HFFc6 (cell line): Measurements from ENCODE around the gene SRGAP1. TPM values are rescaled to one million over a fixed set of nuclear protein-coding genes. Genes with fewer than 3 reads are reported as not detected.
"Not testable (repeated sequence)": the region's sequence is repeated elsewhere in the genome, so short reads cannot be mapped to it uniquely, and the experiment has no call there.

Experiments
- DNase-seq: peaks from one replicate; pipeline ENCODE4 v3.0.0-alpha.2; 2018
- H3K27ac Mint-ChIP-seq: 2 replicates; pipeline ENCODE4 v1.8.0; 2020; ENCODE audit warnings: mild to moderate bottlenecking, mixed read lengths
- H3K27me3 Mint-ChIP-seq: 2 replicates; pipeline ENCODE4 v1.8.0; 2021; ENCODE audit warnings: mild to moderate bottlenecking, moderate library complexity, mixed read lengths; ENCODE audit not compliant: insufficient read depth
- H3K36me3 Mint-ChIP-seq: 2 replicates; pipeline ENCODE4 v1.8.0; 2021; ENCODE audit warnings: low read depth, mixed read lengths
- H3K4me1 Mint-ChIP-seq: 2 replicates; pipeline ENCODE4 v1.8.0; 2020; ENCODE audit warnings: low read depth, mixed read lengths
- H3K4me3 Mint-ChIP-seq: 2 replicates; pipeline ENCODE4 v1.8.0; 2020; ENCODE audit warnings: mild to moderate bottlenecking, moderate library complexity, mixed read lengths
- H3K9me3 Mint-ChIP-seq: 2 replicates; pipeline ENCODE4 v1.8.0; 2020; ENCODE audit warnings: mild to moderate bottlenecking, mixed read lengths
- CTCF ChIP-seq: fragments of 200-600 bp; sonication (generic); IDR thresholded peaks from 2 replicates; pipeline ENCODE4 v1.5.0; 2021; ENCODE audit warnings: antibody characterized with exemption, mild to moderate bottlenecking
- total RNA-seq, 6 experiments: library from RNA; stranded (reverse); fragmentation: NEBNext Ultra II Directional; extraction: Animal tissue kit (Norgen Biotek cat#: 25700); gene quantifications; 2 replicates in 1 of 6; 3 replicates in 5 of 6; pipeline ENCODE4 v1.2.3, GENCODE V29; 2021

SRGAP1 gene
- total RNA-seq, 6 experiments from 2014 or later, result 35.7 to 45.8 (median 40.9) TPM

GRCh38 chr12:64192644-64193444 is 348.3 kb downstream of the SRGAP1 start:
- H3K4me1 Mint-ChIP-seq, result peaks cover 24% of the 10 kb centered on the region
- no peaks in the 10 kb centered on the region for H3K27me3 Mint-ChIP-seq
- no peak overlapping the region for H3K4me3 Mint-ChIP-seq
- H3K27ac Mint-ChIP-seq, result no peak overlapping the region
- no peak for TF ChIP-seq CTCF
- DNase-seq, result no peak
- H3K36me3 Mint-ChIP-seq, result peaks cover 19% of the 10 kb centered on the region
- H3K9me3 Mint-ChIP-seq, result no peaks in the 10 kb centered on the region

GRCh38 chr12:64193931-64194330 is 349.4 kb downstream of the SRGAP1 start:
- TF ChIP-seq CTCF, result no peak
- H3K27me3 Mint-ChIP-seq, result no peaks in the 10 kb centered on the region
- no peak overlapping the region for H3K27ac Mint-ChIP-seq
- H3K36me3 Mint-ChIP-seq, result peaks cover 19% of the 10 kb centered on the region
- H3K4me3 Mint-ChIP-seq, result no peak overlapping the region
- DNase-seq, result no peak
- H3K4me1 Mint-ChIP-seq, result peaks cover 14% of the 10 kb centered on the region
- no peaks in the 10 kb centered on the region for H3K9me3 Mint-ChIP-seq

- H3K27me3 Mint-ChIP-seq, result no peaks in the 10 kb centered on the region
These were observed 350.0 kb downstream of the SRGAP1 start for GRCh38 chr12:64194333-64195149.

DNA sequence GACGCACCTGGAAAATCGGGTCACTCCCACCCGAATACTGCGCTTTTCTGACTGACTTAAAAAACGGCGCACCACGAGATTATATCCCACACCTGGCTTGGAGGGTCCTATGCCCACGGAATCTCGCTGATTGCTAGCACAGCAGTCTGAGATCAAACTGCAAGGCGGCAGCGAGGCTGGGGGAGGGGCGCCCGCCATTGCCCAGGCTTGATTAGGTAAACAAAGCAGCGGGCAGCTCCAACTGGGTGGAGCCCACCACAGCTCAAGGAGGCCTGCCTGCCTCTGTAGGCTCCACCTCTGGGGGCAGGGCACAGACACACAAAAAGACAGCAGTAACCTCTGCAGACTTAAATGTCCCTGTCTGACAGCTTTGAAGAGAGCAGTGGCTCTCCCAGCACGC is 351.3 kb downstream of the SRGAP1 start:
- not testable (repeated sequence) for H3K27me3 Mint-ChIP-seq, H3K9me3 Mint-ChIP-seq, H3K4me1 Mint-ChIP-seq, H3K27ac Mint-ChIP-seq, DNase-seq, H3K4me3 Mint-ChIP-seq
- peaks cover 19% of the 10 kb centered on the region for H3K36me3 Mint-ChIP-seq

More at GRCh38 chr12:64194333-64195149, 350.0 kb downstream of the SRGAP1 start:
- Mint-ChIP-seq H3K4me3 (no peak overlapping the region), H3K4me1 (peaks cover 9% of the 10 kb centered on the region), H3K27ac (no peak overlapping the region), H3K9me3 (no peaks in the 10 kb centered on the region), H3K36me3 (peaks cover 19% of the 10 kb centered on the region)
- no peak for TF ChIP-seq CTCF
- DNase-seq, result no peak

GRCh38 chr12:64203036-64203435 is 358.5 kb downstream of the SRGAP1 start:
- Mint-ChIP-seq H3K4me3 (no peak overlapping the region), H3K36me3 (peaks cover 9% of the 10 kb centered on the region), H3K27ac (no peak overlapping the region), H3K27me3 (no peaks in the 10 kb centered on the region; the same call in 1 of the 2 replicates), H3K9me3 (peaks cover 5% of the 10 kb centered on the region), H3K4me1 (no peaks in the 10 kb centered on the region)
- TF ChIP-seq CTCF, result no peak
- DNase-seq, result no peak

DNA sequence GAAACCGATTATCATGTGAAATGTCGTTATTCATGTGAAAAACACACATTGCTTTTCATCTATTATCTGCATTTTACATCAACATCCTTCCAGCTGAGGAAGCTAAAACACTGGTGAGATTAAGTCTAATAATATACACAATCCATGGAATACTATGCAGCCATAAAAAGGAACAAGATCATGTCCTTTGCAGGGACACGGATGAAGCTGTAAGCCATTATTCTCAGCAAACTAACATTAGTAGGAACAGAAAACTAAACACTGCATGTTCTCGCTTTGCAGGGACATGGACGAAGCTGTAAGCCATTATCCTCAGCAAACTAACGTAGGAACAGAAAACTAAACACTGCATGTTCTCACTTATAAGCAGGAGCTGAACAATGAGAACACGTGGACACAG is 359.3 kb downstream of the SRGAP1 start:
- no peak for TF ChIP-seq CTCF
- Mint-ChIP-seq H3K36me3 (peaks cover 9% of the 10 kb centered on the region), H3K4me1 (no peaks in the 10 kb centered on the region), H3K9me3 (peaks cover 5% of the 10 kb centered on the region), H3K27me3 (no peaks in the 10 kb centered on the region; the same call in 1 of the 2 replicates), H3K4me3 (no peak overlapping the region), H3K27ac (no peak overlapping the region)
- DNase-seq, result no peak
